Left kidney (tissue), 2 donors: Measurements from ENCODE around the gene IL18R1. TPM values are rescaled to one million over a fixed set of nuclear protein-coding genes. Genes with fewer than 3 reads are reported as not detected.

Experiments
- DNase-seq: peaks from one replicate; pipeline ENCODE4 v3.0.0-alpha.2; 2013
- polyA plus RNA-seq: library from polyadenylated mRNA; unstranded; fragments of 120-200 nt; gene quantifications from one replicate; pipeline ENCODE4 v1.2.1, GENCODE V29; 2013; ENCODE audit not compliant: insufficient read length

IL18R1 gene
- polyA plus RNA-seq, 1 donor = 3.2 TPM

- no peak for DNase-seq
These were observed 32.4 kb downstream of the IL18R1 start for GRCh38 chr2:102387763-102388546.

- no peak for DNase-seq
These were observed 36.0 kb downstream of the IL18R1 start for GRCh38 chr2:102391565-102391964.

- no peak for DNase-seq
These were observed 36.5 kb downstream of the IL18R1 start for GRCh38 chr2:102392096-102392495.

- DNase-seq = no peak
These were observed 37.3 kb downstream of the IL18R1 start for GRCh38 chr2:102392942-102393341.

GRCh38 chr2:102396012-102396411 is 40.4 kb downstream of the IL18R1 start:
- no peak for DNase-seq

- DNase-seq = no peak
These were observed 41.6 kb downstream of the IL18R1 start for GRCh38 chr2:102397209-102397608.

- DNase-seq = no peak
These were observed 44.0 kb downstream of the IL18R1 start for GRCh38 chr2:102399499-102400141.

GRCh38 chr2:102401456-102401855 is 45.9 kb downstream of the IL18R1 start:
- no peak for DNase-seq

GRCh38 chr2:102401865-102402264 is 46.3 kb downstream of the IL18R1 start:
- DNase-seq = no peak

- DNase-seq = no peak
These were observed 55.4 kb downstream of the IL18R1 start for GRCh38 chr2:102410952-102411351.

GRCh38 chr2:102412199-102412598 is 56.6 kb downstream of the IL18R1 start:
- no peak for DNase-seq

- no peak for DNase-seq
These were observed 62.4 kb downstream of the IL18R1 start for GRCh38 chr2:102417946-102418345.

GRCh38 chr2:102418421-102418961 is 62.9 kb downstream of the IL18R1 start:
- DNase-seq = no peak

GRCh38 chr2:102420290-102420689 is 64.7 kb downstream of the IL18R1 start:
- no peak for DNase-seq

- DNase-seq = no peak
These were observed 66.5 kb downstream of the IL18R1 start for GRCh38 chr2:102421890-102422759.

GRCh38 chr2:102422910-102423309 is 67.3 kb downstream of the IL18R1 start, which contains the start of gene IL18RAP:
Gene IL18RAP (plus strand): TSS chr2:102423160. CDS start chr2:102423278, 118 bp downstream.
- DNase-seq = no peak

GRCh38 chr2:102423368-102423767 is 67.8 kb downstream of the IL18R1 start:
- DNase-seq = no peak

- DNase-seq = no peak
These were observed 69.2 kb downstream of the IL18R1 start for GRCh38 chr2:102424754-102425153.

GRCh38 chr2:102425441-102426132 is 70.0 kb downstream of the IL18R1 start:
- no peak for DNase-seq

GRCh38 chr2:102427249-102427648 is 71.7 kb downstream of the IL18R1 start:
- no peak for DNase-seq

GRCh38 chr2:102428573-102428972 is 73.0 kb downstream of the IL18R1 start:
- no peak for DNase-seq

- DNase-seq = no peak
These were observed 76.8 kb downstream of the IL18R1 start for GRCh38 chr2:102432386-102432785.
